ENCODE data around the gene GNG12.

GNG12 gene

GRCh38 chr1:67791261-67791660 is 42.0 kb downstream of the GNG12 start:
- Mint-ChIP-seq H3K27me3 (peaks cover 3% of the 10 kb centered on the region), H3K9me3 (no peaks in the 10 kb centered on the region), H3K36me3 (ENCODE audit: low read depth) (no peaks in the 10 kb centered on the region), H3K4me1 (no peaks in the 10 kb centered on the region), H3K4me3 (no peak overlapping the region), H3K27ac (no peak overlapping the region)
- ATAC-seq (no peak), DNase-seq (no peak)

- Mint-ChIP-seq H3K4me1 (no peaks in the 10 kb centered on the region), H3K27ac (no peak overlapping the region), H3K36me3 (ENCODE audit: low read depth) (no peaks in the 10 kb centered on the region), H3K4me3 (no peak overlapping the region), H3K9me3 (no peaks in the 10 kb centered on the region), H3K27me3 (no peaks in the 10 kb centered on the region)
- ATAC-seq = no peak
- no peak for DNase-seq
Measured at GRCh38 chr1:67790201-67790692, 43.0 kb downstream of the GNG12 start.

- H3K4me1 Mint-ChIP-seq = no peaks in the 10 kb centered on the region
- no peaks in the 10 kb centered on the region for H3K9me3 Mint-ChIP-seq
- no peak overlapping the region for H3K4me3 Mint-ChIP-seq
- ATAC-seq (no peak), DNase-seq (no peak)
- H3K36me3 Mint-ChIP-seq (ENCODE audit: low read depth) = no peaks in the 10 kb centered on the region
- H3K27ac Mint-ChIP-seq = no peak overlapping the region
- no peaks in the 10 kb centered on the region for H3K27me3 Mint-ChIP-seq
Measured at GRCh38 chr1:67789551-67789950, 43.7 kb downstream of the GNG12 start.

- DNase-seq (no peak), ATAC-seq (no peak)
- Mint-ChIP-seq H3K36me3 (ENCODE audit: low read depth) (no peaks in the 10 kb centered on the region), H3K4me3 (no peak overlapping the region), H3K4me1 (no peaks in the 10 kb centered on the region), H3K27ac (no peak overlapping the region), H3K27me3 (no peaks in the 10 kb centered on the region), H3K9me3 (no peaks in the 10 kb centered on the region)
Measured at GRCh38 chr1:67788904-67789303, 44.4 kb downstream of the GNG12 start.

- no peak for DNase-seq
- Mint-ChIP-seq H3K9me3 (no peaks in the 10 kb centered on the region), H3K27me3 (no peaks in the 10 kb centered on the region), H3K27ac (no peak overlapping the region), H3K4me1 (no peaks in the 10 kb centered on the region), H3K36me3 (ENCODE audit: low read depth) (no peaks in the 10 kb centered on the region), H3K4me3 (no peak overlapping the region)
- no peak for ATAC-seq
Measured at GRCh38 chr1:67788238-67788790, 45.0 kb downstream of the GNG12 start.

GRCh38 chr1:67787746-67788145 is 45.5 kb downstream of the GNG12 start:
- Mint-ChIP-seq H3K27ac (no peak overlapping the region), H3K27me3 (no peaks in the 10 kb centered on the region), H3K4me1 (no peaks in the 10 kb centered on the region), H3K36me3 (ENCODE audit: low read depth) (no peaks in the 10 kb centered on the region), H3K4me3 (no peak overlapping the region), H3K9me3 (no peaks in the 10 kb centered on the region)
- no peak for ATAC-seq
- DNase-seq = no peak

- H3K27ac Mint-ChIP-seq = no peak overlapping the region
- no peaks in the 10 kb centered on the region for H3K27me3 Mint-ChIP-seq
- no peaks in the 10 kb centered on the region for H3K36me3 Mint-ChIP-seq (ENCODE audit: low read depth)
- no peak for ATAC-seq
- no peak for DNase-seq
- no peak overlapping the region for H3K4me3 Mint-ChIP-seq
- H3K9me3 Mint-ChIP-seq = no peaks in the 10 kb centered on the region
- H3K4me1 Mint-ChIP-seq = no peaks in the 10 kb centered on the region
Measured at GRCh38 chr1:67785847-67786753, 47.2 kb downstream of the GNG12 start.

- no peak for DNase-seq
- H3K4me1 Mint-ChIP-seq = no peaks in the 10 kb centered on the region
- ATAC-seq = no peak
- no peaks in the 10 kb centered on the region for H3K27me3 Mint-ChIP-seq
- H3K36me3 Mint-ChIP-seq (ENCODE audit: low read depth) = no peaks in the 10 kb centered on the region
- H3K27ac Mint-ChIP-seq = no peak overlapping the region
- H3K9me3 Mint-ChIP-seq = no peaks in the 10 kb centered on the region
- H3K4me3 Mint-ChIP-seq = no peak overlapping the region
Measured at GRCh38 chr1:67784545-67785186, 48.6 kb downstream of the GNG12 start.

- Mint-ChIP-seq H3K27ac (no peak overlapping the region), H3K27me3 (peaks cover 6% of the 10 kb centered on the region), H3K36me3 (ENCODE audit: low read depth) (no peaks in the 10 kb centered on the region)
Measured at GRCh38 chr1:67780637-67781036, 52.6 kb downstream of the GNG12 start.

GRCh38 chr1:67777440-67777839 is 55.8 kb downstream of the GNG12 start:
- H3K4me1 Mint-ChIP-seq = no peaks in the 10 kb centered on the region
- H3K27me3 Mint-ChIP-seq = peaks cover 22% of the 10 kb centered on the region
- H3K36me3 Mint-ChIP-seq (ENCODE audit: low read depth) = no peaks in the 10 kb centered on the region
- ATAC-seq (no peak), DNase-seq (no peak)
- no peak overlapping the region for H3K4me3 Mint-ChIP-seq
- H3K27ac Mint-ChIP-seq = no peak overlapping the region
- H3K9me3 Mint-ChIP-seq = no peaks in the 10 kb centered on the region

More at GRCh38 chr1:67780637-67781036, 52.6 kb downstream of the GNG12 start:
- no peak for ATAC-seq
- Mint-ChIP-seq H3K4me3 (no peak overlapping the region), H3K9me3 (no peaks in the 10 kb centered on the region), H3K4me1 (no peaks in the 10 kb centered on the region)
- no peak for DNase-seq

GRCh38 chr1:67777016-67777415 is 56.3 kb downstream of the GNG12 start:
- H3K27me3 Mint-ChIP-seq = peaks cover 24% of the 10 kb centered on the region
- no peak for ATAC-seq
- no peak overlapping the region for H3K27ac Mint-ChIP-seq
- H3K4me3 Mint-ChIP-seq = no peak overlapping the region
- no peak for DNase-seq
- no peaks in the 10 kb centered on the region for H3K9me3 Mint-ChIP-seq
- no peaks in the 10 kb centered on the region for H3K36me3 Mint-ChIP-seq (ENCODE audit: low read depth)
- no peaks in the 10 kb centered on the region for H3K4me1 Mint-ChIP-seq

GRCh38 chr1:67773462-67773861 is 59.8 kb downstream of the GNG12 start:
- H3K9me3 Mint-ChIP-seq = no peaks in the 10 kb centered on the region
- H3K4me1 Mint-ChIP-seq = peaks cover 23% of the 10 kb centered on the region
- no peak overlapping the region for H3K4me3 Mint-ChIP-seq
- peaks cover 44% of the 10 kb centered on the region for H3K27me3 Mint-ChIP-seq
- DNase-seq (no peak), ATAC-seq (no peak)
- no peak overlapping the region for H3K27ac Mint-ChIP-seq
- H3K36me3 Mint-ChIP-seq (ENCODE audit: low read depth) = no peaks in the 10 kb centered on the region

GRCh38 chr1:67771749-67772148 is 61.5 kb downstream of the GNG12 start:
- ATAC-seq = no peak
- H3K27me3 Mint-ChIP-seq = peaks cover 51% of the 10 kb centered on the region
- DNase-seq = no peak
- no peaks in the 10 kb centered on the region for H3K36me3 Mint-ChIP-seq (ENCODE audit: low read depth)
- no peak overlapping the region for H3K4me3 Mint-ChIP-seq
- peaks cover 30% of the 10 kb centered on the region for H3K4me1 Mint-ChIP-seq
- no peaks in the 10 kb centered on the region for H3K9me3 Mint-ChIP-seq
- H3K27ac Mint-ChIP-seq = no peak overlapping the region

- ATAC-seq (peak; percentile 8), DNase-seq (no peak)
- Mint-ChIP-seq H3K27me3 (peaks cover 51% of the 10 kb centered on the region), H3K36me3 (ENCODE audit: low read depth) (no peaks in the 10 kb centered on the region), H3K4me3 (no peak overlapping the region), H3K27ac (peak overlapping the region; percentile 13), H3K4me1 (peaks cover 36% of the 10 kb centered on the region), H3K9me3 (no peaks in the 10 kb centered on the region)
Measured at GRCh38 chr1:67771152-67771551, 62.1 kb downstream of the GNG12 start.

Measured in activated naive CD8-positive, alpha-beta T cell treated with anti-CD3 and anti-CD28 coated beads, Interleukin-2, amount 50 U/mL, for 24 hours (primary cell).